H54 (cell line): Measurements from ENCODE around the gene RETREG3.

Experiments used
- DNase-seq: peaks from one replicate; pipeline ENCODE4 v3.0.0; 2011; ENCODE audit warnings: low spot score, mixed read lengths; ENCODE audit not compliant: insufficient read length
- FAIRE-seq: peaks from 3 replicates; lab custom pipeline; 2011; peaks lifted over from hg19 to GRCh38; lab: Jason Lieb, UNC
- POLR2A ChIP-seq: IDR thresholded peaks from 2 replicates; pipeline ENCODE4 v1.6.1; 2011; ENCODE audit warnings: low read depth, mild to moderate bottlenecking, low read length

Gene RETREG3

DNA sequence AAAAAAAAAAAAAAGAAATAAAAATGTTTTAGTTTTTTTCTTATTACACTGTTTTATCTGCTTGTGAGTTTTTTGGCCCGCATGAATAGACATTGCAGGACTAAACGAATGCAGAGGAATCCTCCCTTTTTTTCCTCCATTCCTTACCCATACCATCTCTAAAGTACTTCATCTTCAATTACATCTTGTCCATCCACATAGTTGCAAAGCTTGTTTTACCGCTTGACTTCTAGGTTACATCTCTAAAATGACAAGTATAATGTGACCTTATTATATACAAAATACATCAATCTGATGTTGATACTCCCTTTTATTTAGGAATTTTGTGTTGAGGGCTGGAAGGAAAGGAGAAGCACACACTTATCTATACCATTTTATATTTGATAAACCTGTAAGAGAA lies 12.8 kb downstream of the RETREG3 start:
- no peak for DNase-seq
- TF ChIP-seq POLR2A: no peak
- FAIRE-seq: no peak

DNA sequence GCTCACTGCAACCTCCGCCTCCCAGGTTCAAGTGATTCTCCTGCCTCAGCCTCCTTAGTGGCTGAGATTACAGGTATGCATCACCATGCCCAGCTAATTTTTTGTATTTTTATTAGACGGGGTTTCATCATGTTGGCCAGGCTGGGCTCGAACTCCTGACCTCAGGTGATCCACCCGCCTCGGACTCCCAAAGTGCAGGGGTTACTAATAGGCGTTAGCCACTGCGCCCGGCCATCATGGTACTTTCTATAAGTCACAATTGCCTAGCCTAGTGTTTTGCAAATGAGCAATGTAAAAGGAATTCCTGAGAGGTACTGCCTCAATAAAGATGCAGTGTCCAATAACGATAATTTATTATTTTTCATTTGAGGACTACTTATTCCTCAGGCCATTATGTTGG lies 17.8 kb downstream of the RETREG3 start:
- TF ChIP-seq POLR2A: no peak
- DNase-seq (no peak), FAIRE-seq (no peak)

DNA sequence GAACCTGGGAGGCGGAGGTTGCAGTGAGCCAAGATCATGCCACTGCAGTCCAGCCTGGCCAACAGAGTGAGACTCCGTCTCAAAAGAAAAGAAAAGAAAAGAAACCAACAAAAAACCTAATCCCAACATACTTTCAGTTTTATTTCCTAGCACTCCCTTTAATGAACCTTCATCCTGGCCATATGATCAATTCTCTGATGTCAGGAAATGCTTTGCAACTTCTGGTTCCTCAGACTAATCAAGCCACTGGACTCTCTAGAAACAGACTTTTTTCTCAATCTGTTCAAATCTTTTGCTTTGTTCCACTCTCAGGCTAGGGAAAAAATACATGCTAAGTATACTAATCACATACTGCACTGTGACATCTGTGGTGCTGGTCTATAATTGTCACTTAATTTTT lies 18.3 kb downstream of the RETREG3 start:
- TF ChIP-seq POLR2A: no peak
- DNase-seq (no peak), FAIRE-seq (no peak)

DNA sequence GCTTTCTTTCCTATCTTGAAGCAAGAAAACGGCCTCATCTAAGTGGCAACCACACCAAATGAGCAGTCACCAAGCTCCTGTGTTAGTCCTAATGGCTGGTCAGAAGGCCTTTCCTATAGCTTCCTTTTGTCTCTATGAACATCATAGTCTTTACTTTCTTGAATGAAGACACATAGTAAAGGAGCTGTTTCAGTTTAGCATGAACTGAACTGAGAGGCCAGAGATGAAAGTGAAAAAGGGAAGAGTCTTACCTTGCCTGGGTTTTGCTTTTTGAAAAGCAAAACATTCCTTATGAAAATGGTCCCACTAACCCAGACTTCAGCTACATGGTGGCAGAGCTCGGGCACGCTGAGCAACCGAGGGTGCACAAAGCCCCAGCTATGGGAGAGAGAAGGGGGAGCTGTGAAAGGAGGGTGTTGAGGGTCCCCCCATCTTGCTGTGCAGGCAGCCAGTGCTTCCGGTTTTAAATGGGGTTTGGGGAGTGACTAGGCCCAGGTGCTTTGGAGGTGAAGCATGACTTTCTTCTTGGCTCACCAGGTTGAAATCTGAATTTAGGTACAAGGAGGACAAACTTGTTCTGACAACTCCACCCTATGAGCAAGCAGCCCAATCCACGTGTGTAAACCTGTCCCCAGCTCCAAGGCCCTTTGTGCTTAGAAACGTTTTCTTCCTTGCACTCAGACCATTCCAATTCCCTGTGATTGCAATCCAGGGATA lies 22.5 kb downstream of the RETREG3 start:
- TF ChIP-seq POLR2A: no peak
- DNase-seq (no peak), FAIRE-seq (no peak)

DNA sequence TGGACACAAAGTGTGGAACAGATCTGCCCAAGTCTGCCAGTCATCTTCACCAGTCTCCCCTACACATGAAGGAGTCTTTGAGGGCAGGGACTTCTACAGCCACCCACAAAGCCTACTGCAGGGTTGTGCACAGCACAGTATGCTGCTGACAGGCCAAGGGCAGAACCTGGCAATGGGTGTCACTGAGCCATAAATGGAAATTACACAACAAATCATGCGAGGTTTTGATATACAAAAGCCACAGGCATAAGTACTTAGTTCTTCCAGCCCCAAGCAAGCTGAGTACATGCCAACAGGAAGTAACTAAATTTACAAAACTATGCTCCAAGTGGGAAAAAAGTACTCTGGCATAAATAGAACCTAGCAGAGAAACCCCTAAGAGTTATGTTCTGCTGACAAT lies 23.8 kb downstream of the RETREG3 start:
- FAIRE-seq (no peak), DNase-seq (no peak)
- TF ChIP-seq POLR2A: no peak

DNA sequence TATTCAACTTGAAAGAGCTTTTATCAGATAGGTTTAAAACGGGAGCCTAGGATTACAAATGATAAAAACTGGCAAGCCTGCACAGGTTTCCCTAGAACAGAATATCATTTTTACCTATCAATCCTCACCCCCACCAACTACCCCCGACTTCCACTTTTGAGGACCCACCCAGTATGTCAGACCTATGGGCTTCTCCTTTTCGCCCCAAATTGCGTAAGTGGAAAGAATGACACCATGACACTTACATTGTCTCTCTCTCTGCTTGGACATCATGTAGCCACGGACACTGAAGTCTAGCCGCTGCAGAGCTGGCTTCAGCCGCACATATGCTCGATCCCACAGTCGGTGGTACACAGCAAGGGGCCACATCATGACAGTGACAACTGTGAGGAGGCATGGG lies 24.3 kb downstream of the RETREG3 start:
- DNase-seq: no peak
- 0 out of 2 replicates have a peak, but pooled peaks have one; percentile 8 for TF ChIP-seq POLR2A
- FAIRE-seq: no peak

DNA sequence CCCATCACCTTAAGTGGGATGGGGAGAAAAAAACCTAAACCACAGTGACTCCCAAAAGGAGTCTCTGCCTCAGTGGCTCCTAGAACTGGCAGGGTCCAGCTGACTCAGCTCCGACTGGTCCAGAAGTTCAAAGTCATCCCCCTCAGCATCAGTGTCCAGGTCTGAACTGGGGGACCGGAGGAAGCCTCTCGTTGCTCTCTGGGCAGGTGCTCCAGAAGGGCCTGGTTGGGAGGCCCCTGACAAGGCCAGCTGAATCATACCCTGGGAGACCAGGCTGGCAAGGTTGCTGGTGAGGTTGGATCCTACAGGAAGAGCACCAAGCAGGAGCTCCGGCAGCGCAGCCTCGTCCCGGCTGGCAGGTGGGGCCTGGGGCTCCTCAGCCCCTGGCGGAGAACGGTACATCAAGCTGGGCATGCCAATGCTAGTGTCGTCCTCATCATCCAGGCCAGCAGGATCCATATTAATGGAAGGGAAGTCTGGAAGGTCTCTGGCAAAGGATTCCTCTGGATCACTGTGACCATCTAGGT lies 27.4 kb downstream of the RETREG3 start:
- DNase-seq (no peak), FAIRE-seq (no peak)
- no peak for TF ChIP-seq POLR2A

DNA sequence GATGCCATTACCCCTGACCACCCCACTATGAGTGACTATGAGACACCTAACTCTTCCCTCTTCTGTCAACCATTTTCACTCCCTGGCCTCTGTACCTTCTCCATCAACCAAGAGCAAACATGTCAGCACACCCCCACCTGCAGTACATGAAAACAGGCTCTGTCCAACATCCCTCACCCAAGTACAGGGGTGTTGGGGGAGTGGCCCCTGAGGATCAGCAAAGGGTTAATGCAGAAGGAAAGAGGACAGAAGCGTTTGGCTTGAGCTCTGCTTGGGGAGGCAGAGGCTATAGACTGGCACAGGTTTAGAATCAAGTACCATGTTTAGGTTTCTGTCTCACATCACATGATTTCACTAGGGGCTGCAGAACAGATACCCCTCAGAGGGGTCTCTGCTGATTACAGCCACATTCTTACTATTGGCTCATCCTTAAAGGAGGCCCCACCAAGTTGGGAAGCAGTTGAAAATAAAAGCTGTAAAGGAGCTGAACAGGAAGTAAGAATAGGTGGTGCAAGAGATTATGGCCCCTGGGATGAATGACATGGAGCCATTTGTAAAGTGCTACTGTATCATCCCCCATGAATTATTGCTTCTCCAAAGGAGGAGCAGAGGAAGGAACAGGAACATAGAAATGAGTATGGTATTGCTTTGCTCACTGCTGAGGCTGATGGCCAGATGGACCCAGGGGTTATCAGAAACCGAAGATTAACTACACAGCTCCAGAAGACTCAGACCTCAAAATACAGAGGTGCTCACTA lies 29.2 kb downstream of the RETREG3 start:
- no peak for TF ChIP-seq POLR2A
- FAIRE-seq (no peak), DNase-seq (no peak)

DNA sequence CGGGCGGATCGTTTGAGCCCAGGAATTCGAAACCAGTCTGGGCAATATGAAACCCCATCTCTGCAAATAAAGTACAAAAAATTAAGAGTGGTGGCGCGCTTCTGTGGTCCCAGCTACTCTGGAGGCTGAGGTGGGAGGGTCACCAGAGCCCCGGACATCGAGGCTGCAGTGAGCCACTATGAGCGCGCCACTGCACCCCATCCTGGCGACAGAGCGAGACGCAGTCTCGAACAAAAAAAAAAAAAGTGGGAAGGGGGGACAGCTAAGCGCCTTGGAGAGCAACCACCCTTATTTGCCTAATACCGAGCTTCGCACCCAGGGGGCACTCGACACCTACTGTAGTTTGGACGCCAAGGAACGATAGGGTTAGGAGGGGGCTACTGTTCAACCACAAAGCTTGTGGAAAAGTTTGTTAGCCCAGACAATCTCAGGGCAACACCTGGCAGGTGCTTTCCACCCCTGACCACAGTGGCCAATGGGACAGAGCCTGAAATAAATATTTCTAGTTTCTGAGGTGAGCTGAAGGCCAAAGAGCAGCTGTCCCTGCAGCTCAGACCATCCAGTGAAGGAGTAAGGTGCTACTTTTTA lies 30.8 kb downstream of the RETREG3 start:
- TF ChIP-seq POLR2A: no peak
- FAIRE-seq (no peak), DNase-seq (peak; percentile 75)

DNA sequence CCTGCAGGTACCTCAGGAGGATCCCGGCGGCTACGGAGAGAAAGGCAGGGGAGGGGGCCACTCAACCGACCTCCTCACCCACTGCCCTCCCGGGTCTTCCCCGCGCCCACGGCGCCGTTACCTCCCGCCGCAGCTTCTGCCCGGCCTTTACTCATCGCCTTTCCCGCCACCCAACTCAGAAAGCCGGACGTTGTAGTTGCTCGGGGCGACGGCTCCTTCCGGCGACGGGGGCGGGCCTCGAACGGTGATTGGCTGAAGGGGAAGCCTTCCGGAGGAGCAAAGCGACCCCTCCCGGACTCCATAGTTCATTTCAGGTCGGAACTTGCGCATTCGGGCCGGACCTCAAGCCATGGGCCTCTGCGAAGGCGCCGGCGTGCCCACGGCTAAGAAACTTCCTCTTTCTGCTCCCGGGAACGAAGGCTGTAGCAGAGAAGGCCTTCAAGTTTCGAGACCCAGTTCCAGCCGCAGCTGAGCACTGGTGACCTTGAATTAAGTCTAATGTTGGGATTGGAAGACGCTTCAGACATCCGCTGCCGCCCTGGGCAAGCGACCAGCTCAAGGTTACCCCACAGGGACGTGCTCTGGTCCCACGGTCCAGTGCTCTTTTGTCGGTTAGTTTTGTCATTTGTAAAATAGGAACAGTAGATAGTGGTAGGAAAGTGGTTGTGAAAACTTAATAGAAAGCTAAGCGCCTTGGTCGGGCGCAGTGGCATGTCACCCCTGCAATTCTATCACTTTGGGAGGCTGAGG lies 31.5 kb downstream of the RETREG3 start, which contains the start of gene PSMC3IP:
Gene PSMC3IP (minus strand): TSS at position 198 of the 750 bp plus-strand sequence. CDS start 43 bp downstream, at position 155.
- DNase-seq (peak; percentile 89), FAIRE-seq (no peak)
- TF ChIP-seq POLR2A: peak; percentile 78

DNA sequence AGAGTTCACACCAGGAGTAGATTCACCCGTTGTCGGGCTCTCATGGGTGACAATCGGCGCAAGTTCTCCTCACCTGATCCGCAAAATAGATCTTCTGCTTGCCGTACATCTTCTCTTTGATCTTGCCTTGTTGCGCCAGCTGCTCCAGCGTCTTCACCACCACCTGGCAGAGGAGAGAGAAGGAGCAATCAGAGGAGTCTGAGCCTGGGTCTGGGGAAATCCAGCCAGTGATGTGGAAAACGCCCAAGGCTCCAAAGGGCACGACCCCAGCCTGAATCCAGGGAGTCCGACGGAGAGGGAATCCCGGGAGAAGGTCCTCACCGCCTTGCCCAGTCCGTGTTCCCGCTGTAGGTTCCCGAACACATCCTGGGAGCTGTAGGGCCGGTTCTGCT lies 32.0 kb downstream of the RETREG3 start:
- TF ChIP-seq POLR2A: no peak
- DNase-seq: peak; percentile 43
- FAIRE-seq: no peak

DNA sequence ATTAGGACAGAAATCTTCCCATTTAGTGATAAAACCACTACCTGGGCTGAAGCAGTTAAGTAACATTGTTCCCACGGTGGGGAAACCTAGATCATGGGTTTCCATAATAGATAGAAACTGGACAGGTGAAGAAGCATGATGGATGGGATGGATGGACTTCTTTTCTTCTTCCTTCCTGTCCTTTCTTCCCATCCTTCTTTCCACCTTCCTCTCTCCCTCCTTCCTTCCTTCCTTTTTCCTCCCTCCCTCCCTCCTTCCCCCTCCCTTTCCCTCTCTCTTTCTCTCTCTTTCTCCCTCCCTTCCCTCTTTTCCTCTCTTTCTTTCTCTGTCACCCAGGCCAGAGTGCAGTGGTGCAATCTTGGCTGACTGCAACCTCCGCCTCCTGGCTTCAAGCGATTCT lies 34.7 kb downstream of the RETREG3 start:
- no peak for TF ChIP-seq POLR2A
- FAIRE-seq (no peak), DNase-seq (no peak)

DNA sequence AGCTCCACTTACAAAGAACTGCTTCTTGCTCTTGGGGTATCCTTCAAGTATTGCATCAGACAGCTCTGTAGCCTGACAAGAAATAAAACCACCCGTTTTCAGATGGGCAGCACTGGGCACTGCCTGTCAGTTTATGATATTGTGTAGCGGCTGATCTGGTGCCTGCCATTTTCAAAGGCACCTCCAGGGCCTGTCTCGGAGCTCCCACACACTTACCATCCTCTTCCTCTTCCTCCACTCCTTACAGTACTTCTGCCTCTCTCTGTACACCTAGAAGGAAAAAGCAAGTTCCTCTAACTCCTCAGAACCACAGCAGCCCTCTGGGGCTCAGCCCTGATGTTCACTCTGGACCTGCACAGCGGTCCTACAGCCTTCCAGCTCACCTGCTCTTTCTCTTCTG lies 36.1 kb downstream of the RETREG3 start:
- no peak for TF ChIP-seq POLR2A
- no peak for FAIRE-seq
- no peak for DNase-seq
